ENCODE data around the gene PARVB. TPM values are rescaled to one million over a fixed set of nuclear protein-coding genes. Genes with fewer than 3 reads are reported as not detected.

The PARVB gene
- total and polyA plus RNA-seq, 2 of the 8 experiments (the other 6 are each of a cell fraction or from before 2014, with no cell fraction given) = 14.5 to 18.6 TPM

DNA sequence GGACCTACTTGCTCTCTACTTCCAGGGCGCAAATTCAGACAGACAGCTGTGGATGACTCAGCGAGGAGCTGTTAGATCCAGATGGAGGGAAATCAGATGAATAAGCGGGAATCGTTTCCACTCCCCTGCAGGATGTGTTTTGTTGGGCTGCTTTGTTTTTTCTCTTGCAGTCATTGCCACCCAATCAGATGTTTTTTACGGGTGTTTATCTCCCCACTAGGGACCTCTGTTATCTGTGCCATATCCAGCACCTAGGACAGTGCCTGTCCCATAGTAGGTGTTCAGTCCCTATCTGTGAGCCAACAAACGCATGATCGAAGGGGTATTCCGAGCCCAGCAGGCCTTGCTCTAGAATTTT, 105.5 kb downstream of the PARVB start:
- Histone ChIP-seq H4K91ac (replicated peaks; ENCODE audit: insufficient read length, low read length) (no peak overlapping the region), H3K56ac (replicated peaks; ENCODE audit: insufficient read length, low read depth, low read length) (no peak overlapping the region), H4K5ac (ENCODE audit: insufficient read length, low read depth, low read length) (no peak overlapping the region), H2AK5ac (ENCODE audit: low read depth, low read length) (no peak overlapping the region), H3K18ac (ENCODE audit: extremely low read depth, low read length) (0 out of 2 replicates have a peak overlapping the region, but pooled peaks have one; percentile 29), H3K4me1 (replicated peaks in 1 of 4; ENCODE audit: control insufficient read depth in 3 of 4, insufficient read depth in 4 of 4, low read length in 3 of 4) (peaks cover 0 to 8% (median 4%) of the 10 kb centered on the region in 4 experiments; a peak in 4 of 7 replicates), H3K79me1 (ENCODE audit: low read depth, low read length) (no peaks in the 10 kb centered on the region), H3K9ac (replicated peaks in 1 of 4; ENCODE audit: extremely low read depth in 1 of 4, low read depth in 3 of 4, low read length in 3 of 4) (no peak overlapping the region), H3K9me3 (ENCODE audit: insufficient read depth in 2 of 2, low read depth in 1 of 2, low read length in 1 of 2) (peaks cover 13 to 16% of the 10 kb centered on the region in 2 experiments), H3K23me2 (ENCODE audit: low read depth, low read length) (no peaks in the 10 kb centered on the region), H2BK12ac (ENCODE audit: low read depth, low read length) (no peak overlapping the region), H2BK5ac (ENCODE audit: low read depth, low read length) (no peak overlapping the region; the same call in 1 of the 2 replicates), H4K20me1 (replicated peaks in 1 of 2; ENCODE audit: control insufficient read depth in 1 of 2, insufficient read depth in 2 of 2, low read length in 2 of 2) (no peaks in the 10 kb centered on the region), H4K8ac (ENCODE audit: extremely low read depth, insufficient read depth, low read length) (no peak overlapping the region), H2AFZ (ENCODE audit: low read length) (no peak overlapping the region), H3K79me2 (ENCODE audit: control insufficient read depth in 1 of 2, insufficient read depth in 2 of 2, low read length in 2 of 2) (no peaks in the 10 kb centered on the region), H3K4me3 (ENCODE audit: extremely low read depth in 1 of 4, insufficient read depth in 2 of 4, low read depth in 3 of 4, low read length in 4 of 4) (no peak overlapping the region), H3K27ac (ENCODE audit: low read depth, low read length) (no peak overlapping the region), H2BK120ac (replicated peaks; ENCODE audit: low read depth, low read length) (no peak overlapping the region), H2BK20ac (ENCODE audit: low read length) (no peak overlapping the region), H3K36me3 (ENCODE audit: control insufficient read depth in 2 of 4, insufficient read depth in 4 of 4, low read length in 3 of 4) (0 out of 8 replicates have a peak, but pooled peaks cover 0 to 2% (median 0%) of the 10 kb centered on the region in 4 experiments), H3K4me2 (ENCODE audit: insufficient read depth in 1 of 2, low read depth in 2 of 2, low read length in 2 of 2) (no peak overlapping the region), H3K4ac (replicated peaks; ENCODE audit: insufficient read length, low read depth, low read length) (no peak overlapping the region), H3K23ac (ENCODE audit: insufficient read length) (no peak overlapping the region), H3K27me3 (replicated peaks in 1 of 4; ENCODE audit: control insufficient read depth in 3 of 4, extremely low read depth in 1 of 4, insufficient read depth in 3 of 4, low read length in 3 of 4) (no peaks in the 10 kb centered on the region), H3K14ac (ENCODE audit: insufficient read length) (no peak overlapping the region), H2BK15ac (ENCODE audit: low read length) (0 out of 2 replicates have a peak overlapping the region, but pooled peaks have one; percentile 21)
- TF ChIP-seq CBX8 (IDR thresholded peaks at IDR 0.05; ENCODE audit: borderline replicate concordance, low read depth, low read length) = no peak
- peak; percentile 76 for TF ChIP-seq BACH1 (IDR thresholded peaks at IDR 0.05; ENCODE audit: low read length)
- CTCF ChIA-PET (ENCODE audit: partially characterized antibody) = interaction anchor here (1.0 to 1.5 kb wide), 3 partner anchors 19 to 136 kb away, joined by 3 to 4 read pairs (median 4); no protein-coding TSS in a partner anchor
- no peak for FAIRE-seq
- no peak for DNase-seq (ENCODE audit: low read depth in 1 of 2, low spot score in 2 of 2)
- POLR2A ChIA-PET (ENCODE audit: partially characterized antibody) = interaction anchor here (0.8 to 1.1 kb wide), 2 partner anchors 15 to 18 kb away, joined by 3 read pairs; no protein-coding TSS in a partner anchor
- whole genome bisulfite sequencing, 2 experiments (ENCODE audit: extremely low coverage in 1 of 2, insufficient coverage in 1 of 2, insufficient read length in 1 of 2, insufficient replicate concordance in 2 of 2, low coverage in 1 of 2, low lambda C conversion rate in 2 of 2, missing lambda C conversion rate in 1 of 2) = 89% methylated on average over 8 of the region's 8 CpGs; no CpG with 5 or more reads in 1 of the 2 experiments
